HG03064 (cell line): Measurements from ENCODE around the gene THOC2.
"Not testable (repeated sequence)": the region's sequence is repeated elsewhere in the genome, so short reads cannot be mapped to it uniquely, and the experiment has no call there.

Source experiments
- ATAC-seq: cut with Tn5 transposase; IDR thresholded peaks from one replicate; pipeline ENCODE4 v1.9.1; 2021; ENCODE audit warnings: low read depth; ENCODE audit not compliant: unreplicated experiment

Gene THOC2

GRCh38 chrX:123600181-123600580, 132.7 kb downstream of the THOC2 start:
- no peak for ATAC-seq

GRCh38 chrX:123590842-123591486, 141.9 kb downstream of the THOC2 start:
- ATAC-seq = no peak

GRCh38 chrX:123588723-123589122, 144.1 kb downstream of the THOC2 start:
- ATAC-seq = no peak

GRCh38 chrX:123581586-123581985, 151.3 kb downstream of the THOC2 start:
- ATAC-seq = no peak

- ATAC-seq = no peak
Measured at GRCh38 chrX:123580792-123581191, 152.1 kb downstream of the THOC2 start.

- not testable (repeated sequence) for ATAC-seq
Measured at GRCh38 chrX:123574027-123574426, 158.8 kb downstream of the THOC2 start.

- no peak for ATAC-seq
Measured at GRCh38 chrX:123570011-123570590, 162.8 kb downstream of the THOC2 start.

GRCh38 chrX:123563167-123563566, 169.7 kb downstream of the THOC2 start:
- no peak for ATAC-seq

GRCh38 chrX:123562342-123563146, 170.3 kb downstream of the THOC2 start:
- no peak for ATAC-seq

GRCh38 chrX:123561439-123562215, 171.2 kb downstream of the THOC2 start:
- ATAC-seq = no peak

GRCh38 chrX:123550829-123551228, 182.0 kb downstream of the THOC2 start:
- no peak for ATAC-seq
